HCT116 (cell line): ENCODE measurements around the gene RTN4RL2. TPM values are rescaled to one million over a fixed set of nuclear protein-coding genes. Genes with fewer than 3 reads are reported as not detected.

Experiments
- ATAC-seq: fragments of 200-7000 bp; cut with Tn5 transposase; 2 replicates; pipeline ENCODE4 v1.9.1; 2020; ENCODE audit warnings: mild to moderate bottlenecking, moderate library complexity
- BruUV-seq: library from RNA; stranded (reverse); fragments of 400-500 nt; replicated peaks from 2 replicates; lab custom pipeline; 2021; lab: Mats Ljungman, UMichigan
- CTCF ChIA-PET: fragments of 300-600 bp; sonication (Branson Sonifier 250); formaldehyde crosslinking; loops from one replicate; lab custom pipeline; 2021; ENCODE audit warnings: antibody characterized with exemption; lab: Charles Lee
- POLR2A ChIA-PET: fragments of 300-600, 350-600 bp; sonication (Branson Sonifier 250); formaldehyde crosslinking; loops from one replicate; lab custom pipeline; 2021; ENCODE audit warnings: antibody characterized with exemption; lab: Charles Lee
- RAD21 ChIA-PET, 2 experiments: fragments of 300-600 bp; sonication (Branson Sonifier 250); formaldehyde crosslinking; loops; one replicate each; lab custom pipeline; 2023; ENCODE audit warnings: low total read pairs in 2 of 2; ENCODE audit not compliant: uncharacterized antibody in 2 of 2, unreplicated experiment in 2 of 2, low non-redundant PET in 1 of 2; lab: Charles Lee
- DNase-seq: peaks from one replicate; pipeline ENCODE4 v3.0.0-alpha.2; 2010; ENCODE audit warnings: low read depth, low spot score
- H2AFZ ChIP-seq: fragments of 200-600 bp; shearing (Covaris generic), sonication (generic); 2 replicates; pipeline ENCODE4 v1.6.1; 2017; ENCODE audit warnings: low read depth, mixed run types, mixed read lengths, antibody characterized with exemption, low read length; ENCODE audit not compliant: poor library complexity, severe bottlenecking
- H3K27ac ChIP-seq: 2 replicates; pipeline ENCODE4 v1.5.1; 2012; ENCODE audit warnings: low read depth, low read length
- H3K27me3 ChIP-seq: fragments of 200-600 bp; sonication (generic); 2 replicates; pipeline ENCODE4 v1.6.1; 2016; ENCODE audit warnings: mixed run types, low read length, mixed read lengths; ENCODE audit not compliant: insufficient read depth
- H3K36me3 ChIP-seq, 2 experiments: fragments of 200-500 bp in 1 of 2; fragments of 200-600 bp in 1 of 2; sonication (Bioruptor generic) in 1 of 2; sonication (generic) in 1 of 2; 2 replicates each; pipeline versions ENCODE4 v1.5.1 to v1.6.1; 2014 to 2016; ENCODE audit warnings: low read length in 2 of 2, inconsistent platforms in 1 of 2, mixed read lengths in 1 of 2, mixed run types in 1 of 2; ENCODE audit not compliant: insufficient read depth in 2 of 2, control insufficient read depth in 1 of 2
- H3K4me1 ChIP-seq, 2 experiments: fragments of 200-600 bp in 1 of 2; sonication (generic) in 1 of 2; 2 replicates each; pipeline versions ENCODE4 v1.5.1 to v1.6.1; 2012 to 2017; ENCODE audit warnings: low read length in 2 of 2, inconsistent platforms in 1 of 2, mild to moderate bottlenecking in 1 of 2, mixed read lengths in 1 of 2, mixed run types in 1 of 2, moderate library complexity in 1 of 2; ENCODE audit not compliant: insufficient read depth in 2 of 2, control insufficient read depth in 1 of 2
- H3K4me2 ChIP-seq: fragments of 200-600 bp; sonication (generic); 2 replicates; pipeline ENCODE4 v1.6.1; 2017; ENCODE audit warnings: mixed run types, low read length, mixed read lengths
- H3K4me3 ChIP-seq, 2 experiments: fragments of 200-600 bp in 1 of 2; sonication (generic) in 1 of 2; replicated peaks in 1 of 2; 2 replicates each; pipeline ENCODE4 v1.5.1; 2011 to 2016; ENCODE audit warnings: low read length in 2 of 2, control low read depth in 1 of 2, low read depth in 1 of 2, mild to moderate bottlenecking in 1 of 2, mixed read lengths in 1 of 2, mixed run types in 1 of 2
- H3K79me2 ChIP-seq: fragments of 200-600 bp; sonication (generic); 2 replicates; pipeline ENCODE4 v1.6.1; 2017; ENCODE audit warnings: mild to moderate bottlenecking, mixed run types, low read length, moderate library complexity, mixed read lengths; ENCODE audit not compliant: insufficient read depth
- H3K9ac ChIP-seq: fragments of 200-600 bp; sonication (generic); 2 replicates; pipeline ENCODE4 v1.6.1; 2016; ENCODE audit warnings: low read length, mixed read lengths
- H3K9me2 ChIP-seq: fragments of 200-600 bp; sonication (generic), shearing (Covaris generic); 2 replicates; pipeline ENCODE4 v1.6.1; 2017; ENCODE audit warnings: mixed run types, mild to moderate bottlenecking, moderate library complexity; ENCODE audit not compliant: insufficient read depth
- H3K9me3 ChIP-seq, 2 experiments: fragments of 200-500 bp in 1 of 2; fragments of 200-600 bp in 1 of 2; sonication (Bioruptor generic) in 1 of 2; sonication (generic) in 1 of 2; 2 replicates each; pipeline ENCODE4 v1.6.1; 2014 to 2017; ENCODE audit warnings: low read length in 2 of 2, mixed read lengths in 2 of 2, inconsistent platforms in 1 of 2, low read depth in 1 of 2, mild to moderate bottlenecking in 1 of 2, mixed run types in 1 of 2, moderate library complexity in 1 of 2; ENCODE audit not compliant: control insufficient read depth in 1 of 2, insufficient read depth in 1 of 2
- H4K20me1 ChIP-seq: fragments of 200-600 bp; sonication (generic), shearing (Covaris generic); 2 replicates; pipeline ENCODE4 v1.6.1; 2017; ENCODE audit warnings: mixed run types, mild to moderate bottlenecking, moderate library complexity; ENCODE audit not compliant: insufficient read depth
- CBX3 ChIP-seq: IDR thresholded peaks from 2 replicates; pipeline ENCODE4 v1.6.1; 2012; ENCODE audit warnings: low read depth
- CEBPB ChIP-seq: IDR thresholded peaks from 2 replicates; pipeline ENCODE4 v1.6.1; 2012; ENCODE audit warnings: low read depth
- CTCF ChIP-seq, 3 experiments: fragments of 200-600 bp in 1 of 3; sonication (generic) in 1 of 3; IDR thresholded peaks in 2 of 3; conservative IDR thresholded peaks in 1 of 3; 2 replicates each; pipeline ENCODE4 v1.5.1; 2012 to 2017; ENCODE audit warnings: low read depth in 2 of 3, low read length in 2 of 3, antibody characterized with exemption in 1 of 3, borderline replicate concordance in 1 of 3, control low read depth in 1 of 3, mild to moderate bottlenecking in 1 of 3, mixed read lengths in 1 of 3, mixed run types in 1 of 3, moderate library complexity in 1 of 3; ENCODE audit not compliant: insufficient read depth in 1 of 3
- EGR1 ChIP-seq: IDR thresholded peaks from 2 replicates; pipeline ENCODE4 v1.6.1; 2012; ENCODE audit warnings: low read depth
- ELF1 ChIP-seq: IDR thresholded peaks from 2 replicates; pipeline ENCODE4 v1.6.1; 2012; ENCODE audit warnings: low read depth, borderline replicate concordance
- EZH2 ChIP-seq: fragments of 200-600 bp; sonication (generic); IDR thresholded peaks from 2 replicates; pipeline ENCODE4 v1.6.1; 2017; ENCODE audit warnings: antibody characterized with exemption, mixed run types
- FOSL1 ChIP-seq: IDR thresholded peaks from 2 replicates; pipeline ENCODE4 v1.6.1; 2012; ENCODE audit warnings: low read depth
- POLR2AphosphoS5 ChIP-seq: IDR thresholded peaks from 2 replicates; pipeline ENCODE4 v1.6.1; 2011; ENCODE audit warnings: mild to moderate bottlenecking, low read depth, low read length, moderate library complexity
- REST ChIP-seq: IDR thresholded peaks from 2 replicates; pipeline ENCODE4 v1.6.1; 2012; ENCODE audit warnings: low read depth
- YY1 ChIP-seq: IDR thresholded peaks from 2 replicates; pipeline ENCODE4 v1.6.1; 2011; ENCODE audit warnings: low read length, low read depth, moderate library complexity, mild to moderate bottlenecking; ENCODE audit not compliant: insufficient replicate concordance; ENCODE audit errors: extremely low read depth
- ZFX ChIP-seq: fragments of 450-650 bp; IDR thresholded peaks from 2 replicates; pipeline ENCODE4 v1.6.1; 2017
- ZNF274 ChIP-seq: fragments of 200-500 bp; sonication (Bioruptor generic); IDR thresholded peaks from 2 replicates; pipeline ENCODE4 v1.6.1; 2014; ENCODE audit warnings: mild to moderate bottlenecking, low read depth, low read length, inconsistent platforms
- intact Hi-C: fragments of 100-400 bp; cut with micrococcal nuclease; formaldehyde crosslinking; loops from 2 replicates; pipeline ENCODE4 v1.10.0; 2022
- total RNA-seq: library from RNA; stranded (reverse); gene quantifications from one replicate; pipeline ENCODE4 v1.2.1, GENCODE V29; 2021; ENCODE audit not compliant: unreplicated experiment

RTN4RL2 gene
- total RNA-seq, 1 experiment from 2014 or later, result 24.0 TPM

GRCh38 chr11:57436031-57436430 is 24.3 kb upstream of the RTN4RL2 start:
- no peak for ATAC-seq
- CTCF ChIA-PET, result interaction anchor here (1.0 to 1.4 kb wide), 2 partner anchors 23 to 58 kb away, joined by 3 read pairs; no protein-coding TSS in a partner anchor
- POLR2A ChIA-PET, result no interaction called here

More at GRCh38 chr11:57436031-57436430, 24.3 kb upstream of the RTN4RL2 start:
- H2AFZ ChIP-seq, result no peak overlapping the region
- no TSS peak for BruUV-seq
- DNase-seq, result no peak
- no peak overlapping the region for H3K9ac ChIP-seq
- no peaks in the 10 kb centered on the region for H3K9me2 ChIP-seq
- no peaks in the 10 kb centered on the region for H3K79me2 ChIP-seq
- H3K4me2 ChIP-seq, result no peak overlapping the region
- intact Hi-C loops, result no loop called here
- no peaks in the 10 kb centered on the region for H3K9me3 ChIP-seq
- H3K27ac ChIP-seq, result no peak overlapping the region
- peaks cover 10% of the 10 kb centered on the region; the same call in 1 of the 2 replicates for H3K27me3 ChIP-seq
- TF ChIP-seq POLR2AphosphoS5, result no peak
- no peak for TF ChIP-seq CBX3
- no peak for TF ChIP-seq EZH2
- no peak for TF ChIP-seq YY1
- TF ChIP-seq ZFX, result no peak
- no peak for TF ChIP-seq ELF1
- no peak for TF ChIP-seq EGR1
- no peak for TF ChIP-seq REST
- TF ChIP-seq ZNF274, result no peak
- no peak for TF ChIP-seq CEBPB
- TF ChIP-seq CTCF (IDR thresholded peaks at IDR 0.05 in 2 of 3, conservative IDR thresholded peaks at IDR 0.05 in 1 of 3; ENCODE audit: borderline replicate concordance in 1 of 3, insufficient read depth in 1 of 3, low read depth in 2 of 3, low read length in 2 of 3), result no peak
- no peak for TF ChIP-seq FOSL1
- H3K4me1 ChIP-seq, result no peaks in the 10 kb centered on the region
- no peaks in the 10 kb centered on the region for H4K20me1 ChIP-seq
- RAD21 ChIA-PET, result no interaction called here
- H3K36me3 ChIP-seq, result no peaks in the 10 kb centered on the region
- H3K4me3 ChIP-seq, result no peak overlapping the region
